Naive thymus-derived CD4-positive, alpha-beta T cell (primary cell): ENCODE measurements around the gene MOSPD2. TPM values are rescaled to one million over a fixed set of nuclear protein-coding genes. Genes with fewer than 3 reads are reported as not detected.

Experiments used
- ATAC-seq: fragments of 150-1000 bp; cut with Tn5 transposase; 2 replicates; pipeline ENCODE4 v1.10.0; 2021; ENCODE audit warnings: mild to moderate bottlenecking, moderate library complexity
- CTCF ChIA-PET: fragments of 350-600 bp; sonication (Branson Sonifier 250); formaldehyde crosslinking; loops from one replicate; lab custom pipeline; 2021; ENCODE audit warnings: antibody characterized with exemption; lab: Charles Lee
- POLR2A ChIA-PET: fragments of 350-600 bp; sonication (Branson Sonifier 250); formaldehyde crosslinking; loops from one replicate; lab custom pipeline; 2021; ENCODE audit warnings: antibody characterized with exemption, inconsistent platforms; lab: Charles Lee
- DNase-seq, 9 donors: peaks; one replicate each; pipeline versions ENCODE4 v3.0.0 to v3.0.0-alpha.2; 2020 to 2022; ENCODE audit warnings: mixed read lengths in 1 of 9
- H3K27ac ChIP-seq: one replicate; pipeline ENCODE4 v1.7.0; 2013; ENCODE audit warnings: mild to moderate bottlenecking, low read depth, low read length, moderate library complexity
- H3K27me3 ChIP-seq, 2 donors: one replicate each; pipeline ENCODE4 v1.7.0; 2013; ENCODE audit warnings: low read length in 2 of 2, mild to moderate bottlenecking in 2 of 2, moderate library complexity in 2 of 2; ENCODE audit not compliant: control insufficient read depth in 2 of 2, insufficient read depth in 2 of 2
- H3K36me3 ChIP-seq, 3 experiments: 1 replicate in 2 of 3; 2 replicates in 1 of 3; pipeline ENCODE4 v1.7.0; 2013; ENCODE audit warnings: low read length in 3 of 3, mild to moderate bottlenecking in 3 of 3, moderate library complexity in 1 of 3; ENCODE audit not compliant: insufficient read depth in 3 of 3, control insufficient read depth in 2 of 3
- H3K4me1 ChIP-seq, 2 donors: one replicate each; pipeline ENCODE4 v1.7.0; 2013; ENCODE audit warnings: low read length in 2 of 2, mild to moderate bottlenecking in 2 of 2, moderate library complexity in 1 of 2; ENCODE audit not compliant: control insufficient read depth in 2 of 2, insufficient read depth in 2 of 2
- H3K4me3 ChIP-seq: 2 replicates; pipeline ENCODE4 v1.7.0; 2013; ENCODE audit warnings: mild to moderate bottlenecking, low read length
- H3K9me3 ChIP-seq, 3 experiments: 1 replicate in 2 of 3; 2 replicates in 1 of 3; pipeline ENCODE4 v1.7.0; 2013; ENCODE audit warnings: low read length in 3 of 3; ENCODE audit not compliant: control insufficient read depth in 2 of 3
- H3K27ac Mint-ChIP-seq, 9 donors: one replicate each; pipeline ENCODE4 v1.8.0; 2020 to 2022; ENCODE audit warnings: mixed read lengths in 9 of 9, mild to moderate bottlenecking in 8 of 9, moderate library complexity in 5 of 9, inconsistent platforms in 2 of 9
- H3K27me3 Mint-ChIP-seq, 5 donors: one replicate each; pipeline ENCODE4 v1.8.0; 2021 to 2022; ENCODE audit warnings: mixed read lengths in 5 of 5, mild to moderate bottlenecking in 1 of 5
- H3K36me3 Mint-ChIP-seq, 5 donors: one replicate each; pipeline ENCODE4 v1.8.0; 2020 to 2022; ENCODE audit warnings: mixed read lengths in 5 of 5, mild to moderate bottlenecking in 3 of 5, inconsistent platforms in 1 of 5
- H3K4me1 Mint-ChIP-seq, 7 donors: one replicate each; pipeline ENCODE4 v1.8.0; 2020 to 2022; ENCODE audit warnings: mixed read lengths in 7 of 7, mild to moderate bottlenecking in 3 of 7, inconsistent platforms in 1 of 7
- H3K4me3 Mint-ChIP-seq, 10 donors: one replicate each; pipeline ENCODE4 v1.8.0; 2020 to 2022; ENCODE audit warnings: mild to moderate bottlenecking in 10 of 10, mixed read lengths in 10 of 10, moderate library complexity in 6 of 10, inconsistent platforms in 2 of 10
- H3K9me3 Mint-ChIP-seq, 11 donors: one replicate each; pipeline ENCODE4 v1.8.0; 2020 to 2022; ENCODE audit warnings: mixed read lengths in 11 of 11, mild to moderate bottlenecking in 4 of 11, inconsistent platforms in 1 of 11, moderate library complexity in 1 of 11
- intact Hi-C, 2 donors: fragments of 100-400 bp; cut with micrococcal nuclease; formaldehyde crosslinking; loops; one replicate each; pipeline ENCODE4 v1.15.1; 2023
- polyA plus RNA-seq, 2 donors: library from polyadenylated mRNA; unstranded; fragments of 300-500 nt; fragmentation: Illumina TruSeq; gene quantifications; one replicate each; pipeline ENCODE4 v1.2.3, GENCODE V29; 2021
- total RNA-seq, 6 experiments: library from RNA in 5 of 6; stranded (reverse) in 5 of 6; gene quantifications; 1 replicate in 5 of 6; 2 replicates in 1 of 6; pipeline ENCODE4 v1.2.3 and lab custom pipeline; 2021 to 2026

The MOSPD2 gene
- total and polyA plus RNA-seq, 7 experiments from 2014 or later: 5.3 to 15.7 (median 10.6) TPM

- intact Hi-C loops: no loop called here
- Histone ChIP-seq H3K36me3 (no peaks in the 10 kb centered on the region), H3K4me3 (no peak overlapping the region), H3K4me1 (no peaks in the 10 kb centered on the region), H3K27ac (no peak overlapping the region), H3K9me3 (no peaks in the 10 kb centered on the region), H3K27me3 (no peaks in the 10 kb centered on the region)
- POLR2A ChIA-PET: no interaction called here
- peaks cover 0 to 7% (median 0%) of the 10 kb centered on the region in 7 donors for H3K4me1 Mint-ChIP-seq
- H3K9me3 Mint-ChIP-seq: peaks cover 0 to 11% (median 0%) of the 10 kb centered on the region in 11 donors
- H3K4me3 Mint-ChIP-seq: no peak overlapping the region
- no peaks in the 10 kb centered on the region for H3K27me3 Mint-ChIP-seq
- H3K27ac Mint-ChIP-seq: peak overlapping the region in 2 of 9 donors; percentile 25 to 76
- peaks cover 0 to 39% (median 38%) of the 10 kb centered on the region in 5 donors for H3K36me3 Mint-ChIP-seq
- ATAC-seq (no peak), DNase-seq (no peak)
- CTCF ChIA-PET: no interaction called here
Measured at GRCh38 chrX:14899607-14900006, 26.4 kb downstream of the MOSPD2 start.

DNA sequence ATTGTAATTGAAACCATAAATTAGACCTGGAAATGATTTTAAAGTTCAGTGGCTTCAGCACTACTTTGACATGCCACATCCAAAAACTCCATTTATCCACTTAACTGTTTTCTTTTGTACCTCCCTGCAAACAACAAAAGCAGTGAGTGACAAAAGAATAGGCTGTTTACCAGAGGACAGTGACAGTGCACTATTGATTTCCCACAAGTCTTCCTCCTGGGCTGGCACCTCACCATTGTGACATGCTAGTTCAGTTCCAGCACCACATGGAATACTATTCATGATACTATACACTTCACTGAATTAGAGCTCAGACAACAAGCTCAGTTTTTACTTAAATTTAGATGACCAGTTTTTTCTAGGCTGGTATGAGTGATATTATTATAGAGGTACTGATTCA lies 29.3 kb downstream of the MOSPD2 start:
- no peak for ATAC-seq

DNA sequence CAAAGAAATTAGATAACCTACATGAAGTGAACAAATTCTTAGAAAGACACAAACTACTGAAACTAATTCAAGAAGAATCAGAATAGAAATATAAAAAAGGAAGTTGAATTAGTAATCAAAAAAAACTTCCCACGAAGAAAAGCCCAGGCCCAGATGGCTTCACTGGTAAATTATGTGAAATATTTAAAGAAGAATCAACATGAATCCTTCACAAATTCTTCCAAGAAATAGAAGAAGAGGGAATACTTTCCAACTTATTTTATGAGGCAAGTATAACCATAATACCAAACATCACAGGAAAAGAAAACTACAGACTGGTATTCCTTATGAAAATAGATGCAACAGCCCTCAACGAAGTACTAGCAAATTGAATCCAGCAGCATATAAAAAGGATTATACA lies 30.7 kb downstream of the MOSPD2 start:
- POLR2A ChIA-PET: no interaction called here
- Mint-ChIP-seq H3K27me3 (no peaks in the 10 kb centered on the region), H3K9me3 (peaks cover 0 to 17% (median 3%) of the 10 kb centered on the region in 11 donors), H3K4me1 (peaks cover 0 to 6% (median 0%) of the 10 kb centered on the region in 7 donors), H3K27ac (no peak overlapping the region), H3K4me3 (no peak overlapping the region), H3K36me3 (peaks cover 0 to 34% (median 29%) of the 10 kb centered on the region in 5 donors)
- no peak overlapping the region for H3K4me3 ChIP-seq
- intact Hi-C loops: no loop called here
- no peaks in the 10 kb centered on the region for H3K36me3 ChIP-seq
- DNase-seq (no peak), ATAC-seq (no peak)
- CTCF ChIA-PET: no interaction called here
- no peaks in the 10 kb centered on the region for H3K9me3 ChIP-seq
- no peak overlapping the region for H3K27ac ChIP-seq
- no peaks in the 10 kb centered on the region for H3K4me1 ChIP-seq
- H3K27me3 ChIP-seq: no peaks in the 10 kb centered on the region

More for the DNA sequence above, 29.3 kb downstream of the MOSPD2 start:
- Histone ChIP-seq H3K4me1 (no peaks in the 10 kb centered on the region), H3K9me3 (no peaks in the 10 kb centered on the region), H3K27me3 (no peaks in the 10 kb centered on the region), H3K36me3 (no peaks in the 10 kb centered on the region), H3K4me3 (no peak overlapping the region), H3K27ac (no peak overlapping the region)
- H3K4me1 Mint-ChIP-seq: peaks cover 0 to 5% (median 0%) of the 10 kb centered on the region in 7 donors
- ChIA-PET CTCF (no interaction called here), POLR2A (no interaction called here)
- DNase-seq: no peak
- intact Hi-C loops: no loop called here
- H3K9me3 Mint-ChIP-seq: peaks cover 0 to 17% (median 3%) of the 10 kb centered on the region in 11 donors
- H3K4me3 Mint-ChIP-seq: no peak overlapping the region
- H3K36me3 Mint-ChIP-seq: peaks cover 0 to 35% (median 31%) of the 10 kb centered on the region in 5 donors
- H3K27ac Mint-ChIP-seq: no peak overlapping the region
- no peaks in the 10 kb centered on the region for H3K27me3 Mint-ChIP-seq

- Histone ChIP-seq H3K36me3 (peaks cover 0 to 16% (median 0%) of the 10 kb centered on the region in 3 experiments), H3K4me3 (no peak overlapping the region), H3K27ac (no peak overlapping the region), H3K27me3 (no peaks in the 10 kb centered on the region), H3K9me3 (no peaks in the 10 kb centered on the region), H3K4me1 (no peaks in the 10 kb centered on the region)
- no peaks in the 10 kb centered on the region for H3K9me3 Mint-ChIP-seq
- peak overlapping the region in 1 of 9 donors; percentile 18 for H3K27ac Mint-ChIP-seq
- POLR2A ChIA-PET: no interaction called here
- intact Hi-C loops: no loop called here
- H3K4me3 Mint-ChIP-seq: no peak overlapping the region
- no peak for ATAC-seq
- peaks cover 0 to 4% (median 0%) of the 10 kb centered on the region in 7 donors for H3K4me1 Mint-ChIP-seq
- no peaks in the 10 kb centered on the region for H3K27me3 Mint-ChIP-seq
- no peak for DNase-seq
- CTCF ChIA-PET: no interaction called here
- peaks cover 0 to 36% (median 12%) of the 10 kb centered on the region in 5 donors for H3K36me3 Mint-ChIP-seq
Measured at GRCh38 chrX:14913241-14913640, 40.0 kb downstream of the MOSPD2 start.

DNA sequence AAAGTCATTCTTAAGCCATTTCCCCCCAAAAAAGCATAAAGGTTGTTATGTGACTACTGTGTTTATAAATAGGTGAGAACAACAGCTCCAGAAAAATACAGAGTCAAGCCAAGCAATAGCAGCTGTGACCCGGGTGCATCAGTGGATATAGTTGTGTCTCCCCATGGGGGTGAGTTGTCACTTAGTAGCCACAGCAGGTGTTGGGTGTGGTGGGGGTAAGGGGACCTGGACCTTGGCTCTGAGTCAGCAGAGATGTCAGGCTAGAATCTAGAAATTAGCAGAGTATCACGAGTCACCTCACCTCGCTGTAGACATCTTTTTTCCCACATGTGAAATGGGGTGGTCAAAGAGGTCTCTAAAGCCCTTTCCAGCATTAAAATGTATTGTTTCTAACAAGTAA lies 42.4 kb downstream of the MOSPD2 start:
- Histone ChIP-seq H3K4me1 (no peaks in the 10 kb centered on the region), H3K9me3 (no peaks in the 10 kb centered on the region), H3K36me3 (peaks cover 0 to 16% (median 0%) of the 10 kb centered on the region in 3 experiments), H3K4me3 (no peak overlapping the region), H3K27me3 (no peaks in the 10 kb centered on the region), H3K27ac (no peak overlapping the region)
- intact Hi-C loops: no loop called here
- Mint-ChIP-seq H3K4me3 (no peak overlapping the region), H3K27me3 (no peaks in the 10 kb centered on the region), H3K9me3 (no peaks in the 10 kb centered on the region), H3K4me1 (peaks cover 0 to 4% (median 0%) of the 10 kb centered on the region in 7 donors), H3K36me3 (peaks cover 0 to 38% (median 14%) of the 10 kb centered on the region in 5 donors), H3K27ac (no peak overlapping the region)
- DNase-seq (no peak), ATAC-seq (no peak)
- POLR2A ChIA-PET: no interaction called here
- CTCF ChIA-PET: no interaction called here

GRCh38 chrX:14916017-14916674 lies 42.9 kb downstream of the MOSPD2 start:
- Mint-ChIP-seq H3K4me1 (peaks cover 0 to 4% (median 0%) of the 10 kb centered on the region in 7 donors), H3K9me3 (no peaks in the 10 kb centered on the region), H3K27ac (no peak overlapping the region), H3K4me3 (no peak overlapping the region), H3K36me3 (peaks cover 0 to 33% (median 14%) of the 10 kb centered on the region in 5 donors), H3K27me3 (no peaks in the 10 kb centered on the region)
- Histone ChIP-seq H3K36me3 (peaks cover 0 to 16% (median 0%) of the 10 kb centered on the region in 3 experiments), H3K4me3 (no peak overlapping the region), H3K4me1 (no peaks in the 10 kb centered on the region), H3K27me3 (no peaks in the 10 kb centered on the region), H3K9me3 (no peaks in the 10 kb centered on the region), H3K27ac (no peak overlapping the region)
- ATAC-seq (no peak), DNase-seq (no peak)
- CTCF ChIA-PET: no interaction called here
- POLR2A ChIA-PET: no interaction called here
- intact Hi-C loops: no loop called here

GRCh38 chrX:14919407-14919806 lies 46.2 kb downstream of the MOSPD2 start:
- POLR2A ChIA-PET: no interaction called here
- peak overlapping the region in 2 of 9 donors; percentile 25 to 44 for H3K27ac Mint-ChIP-seq
- Histone ChIP-seq H3K27me3 (no peaks in the 10 kb centered on the region), H3K9me3 (no peaks in the 10 kb centered on the region), H3K4me1 (no peaks in the 10 kb centered on the region), H3K4me3 (no peak overlapping the region), H3K36me3 (peaks cover 0 to 16% (median 0%) of the 10 kb centered on the region in 3 experiments), H3K27ac (no peak overlapping the region)
- no peaks in the 10 kb centered on the region for H3K4me1 Mint-ChIP-seq
- H3K36me3 Mint-ChIP-seq: peaks cover 0 to 27% (median 8%) of the 10 kb centered on the region in 5 donors
- no peak for ATAC-seq
- DNase-seq: no peak
- H3K4me3 Mint-ChIP-seq: no peak overlapping the region
- no peaks in the 10 kb centered on the region for H3K9me3 Mint-ChIP-seq
- intact Hi-C loops: no loop called here
- CTCF ChIA-PET: no interaction called here
- H3K27me3 Mint-ChIP-seq: no peaks in the 10 kb centered on the region
